Tibial nerve (tissue), 4 donors: Measurements from ENCODE around the gene C1QTNF12. TPM values are rescaled to one million over a fixed set of nuclear protein-coding genes. Genes with fewer than 3 reads are reported as not detected.

ENCODE experiments used
- DNase-seq, 2 donors: peaks; one replicate each; pipeline ENCODE4 v3.0.0-alpha.2; 2019; ENCODE audit warnings: low spot score in 2 of 2
- H3K27ac ChIP-seq, 4 donors: fragments of 200-600 bp; sonication (generic) in 3 of 4; one replicate each; pipeline ENCODE4 v1.5.1; 2017 to 2019; ENCODE audit warnings: mild to moderate bottlenecking in 1 of 4
- H3K27me3 ChIP-seq, 2 donors: fragments of 200-600 bp; sonication (generic) in 1 of 2; one replicate each; pipeline versions ENCODE4 v1.5.1 to v1.6.0; 2017 to 2019
- H3K36me3 ChIP-seq, 3 donors: fragments of 200-600 bp; sonication (generic); one replicate each; pipeline ENCODE4 v1.5.1; 2018 to 2019
- H3K4me1 ChIP-seq, 4 donors: fragments of 200-600 bp; sonication (generic) in 3 of 4; one replicate each; pipeline ENCODE4 v1.5.1; 2017 to 2019
- H3K4me3 ChIP-seq, 4 donors: fragments of 200-600 bp; sonication (generic) in 3 of 4; one replicate each; pipeline ENCODE4 v1.5.1; 2017 to 2019; ENCODE audit warnings: mild to moderate bottlenecking in 1 of 4, moderate library complexity in 1 of 4
- H3K9me3 ChIP-seq, 4 donors: fragments of 200-600 bp; sonication (generic) in 3 of 4; one replicate each; pipeline ENCODE4 v1.5.1; 2017 to 2019
- EP300 ChIP-seq, 2 donors: sonication (generic); formaldehyde crosslinking; IDR thresholded peaks; one replicate each; pipeline ENCODE4 v1.6.1; 2017; ENCODE audit warnings: antibody characterized with exemption in 2 of 2, mild to moderate bottlenecking in 1 of 2
- POLR2A ChIP-seq, 2 donors: fragments of 450-650 bp; IDR thresholded peaks; one replicate each; pipeline ENCODE4 v1.6.1; 2017; ENCODE audit warnings: antibody characterized with exemption in 2 of 2, mild to moderate bottlenecking in 2 of 2, moderate library complexity in 2 of 2
- WGBS, 2 donors: methylation state at CpG; one replicate each; pipeline ENCODE4 v1.1.5; 2018; 5-methylcytosine and 5-hydroxymethylcytosine counted together
- total RNA-seq, 4 donors: library from RNA; depleted of rRNA; stranded (reverse); fragments of >200 nt; gene quantifications; one replicate each; pipeline ENCODE4 v1.1.0, GENCODE V29; 2016
- TF ChIP-seq, protein P1 (sequence below), 5 experiments: fragments of 200-600 bp in 3 of 5; fragments of 450-650 bp in 2 of 5; sonication (generic) in 3 of 5; IDR thresholded peaks; one replicate each; pipeline ENCODE4 v1.5.1; 2016 to 2019; ENCODE audit warnings: antibody characterized with exemption in 5 of 5, mild to moderate bottlenecking in 3 of 5, moderate library complexity in 2 of 5

Gene C1QTNF12
- total RNA-seq, 4 donors from 2014 or later = 0.84 to 3.0 (median 1.8) TPM

- TF ChIP-seq EP300 (IDR thresholded peaks at IDR 0.05) = no peak
- no peak for TF ChIP-seq POLR2A (IDR thresholded peaks at IDR 0.05)
- TF ChIP-seq, protein P1, sequence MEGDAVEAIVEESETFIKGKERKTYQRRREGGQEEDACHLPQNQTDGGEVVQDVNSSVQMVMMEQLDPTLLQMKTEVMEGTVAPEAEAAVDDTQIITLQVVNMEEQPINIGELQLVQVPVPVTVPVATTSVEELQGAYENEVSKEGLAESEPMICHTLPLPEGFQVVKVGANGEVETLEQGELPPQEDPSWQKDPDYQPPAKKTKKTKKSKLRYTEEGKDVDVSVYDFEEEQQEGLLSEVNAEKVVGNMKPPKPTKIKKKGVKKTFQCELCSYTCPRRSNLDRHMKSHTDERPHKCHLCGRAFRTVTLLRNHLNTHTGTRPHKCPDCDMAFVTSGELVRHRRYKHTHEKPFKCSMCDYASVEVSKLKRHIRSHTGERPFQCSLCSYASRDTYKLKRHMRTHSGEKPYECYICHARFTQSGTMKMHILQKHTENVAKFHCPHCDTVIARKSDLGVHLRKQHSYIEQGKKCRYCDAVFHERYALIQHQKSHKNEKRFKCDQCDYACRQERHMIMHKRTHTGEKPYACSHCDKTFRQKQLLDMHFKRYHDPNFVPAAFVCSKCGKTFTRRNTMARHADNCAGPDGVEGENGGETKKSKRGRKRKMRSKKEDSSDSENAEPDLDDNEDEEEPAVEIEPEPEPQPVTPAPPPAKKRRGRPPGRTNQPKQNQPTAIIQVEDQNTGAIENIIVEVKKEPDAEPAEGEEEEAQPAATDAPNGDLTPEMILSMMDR (IDR thresholded peaks at IDR 0.05) = no peak
- Histone ChIP-seq H3K4me3 (no peak overlapping the region), H3K27me3 (peaks cover 0 to 66% of the 10 kb centered on the region in 2 donors), H3K36me3 (peaks cover 0 to 20% (median 0%) of the 10 kb centered on the region in 3 donors), H3K4me1 (peaks cover 0 to 24% (median 7%) of the 10 kb centered on the region in 4 donors), H3K9me3 (no peaks in the 10 kb centered on the region), H3K27ac (no peak overlapping the region)
- WGBS, 2 donors = 59 to 74% methylated on average over 12 to 13 of the region's 23 CpGs
- DNase-seq = no peak
These were observed 1.2 kb downstream of the C1QTNF12 start for GRCh38 chr1:1245178-1245816.

GRCh38 chr1:1244192-1244811 is 2.2 kb downstream of the C1QTNF12 start:
- TF ChIP-seq POLR2A (IDR thresholded peaks at IDR 0.05) (no peak), EP300 (IDR thresholded peaks at IDR 0.05) (no peak)
- TF ChIP-seq, protein P1 (IDR thresholded peaks at IDR 0.05) = no peak
- Histone ChIP-seq H3K27ac (no peak overlapping the region), H3K9me3 (no peaks in the 10 kb centered on the region), H3K4me1 (peaks cover 0 to 31% (median 7%) of the 10 kb centered on the region in 4 donors), H3K36me3 (peaks cover 0 to 20% (median 0%) of the 10 kb centered on the region in 3 donors), H3K4me3 (no peak overlapping the region), H3K27me3 (peaks cover 0 to 76% of the 10 kb centered on the region in 2 donors)
- 44 to 55% methylated on average over 17 to 26 of the region's 30 CpGs for WGBS, 2 donors
- DNase-seq = no peak

DNA sequence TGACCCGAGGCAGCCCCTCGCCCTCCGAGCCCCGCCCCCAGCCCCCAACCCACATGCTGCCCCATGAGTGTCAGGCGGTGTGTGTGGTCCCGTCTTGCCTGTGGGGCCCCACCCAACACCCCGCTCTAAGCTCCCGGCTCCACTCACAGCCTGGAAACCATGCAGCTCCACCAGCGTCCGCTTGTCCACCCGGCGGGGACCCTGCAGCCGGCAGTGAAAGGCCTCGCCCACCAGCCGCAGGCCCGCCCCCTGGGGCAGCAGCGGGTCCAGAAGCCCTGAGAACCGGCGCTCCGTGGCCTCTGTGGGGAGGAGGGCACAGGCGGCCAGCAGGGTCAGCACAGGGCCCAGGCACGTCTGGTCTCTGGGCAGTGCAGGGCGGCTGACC is 2.7 kb downstream of the C1QTNF12 start:
- 35 to 40% methylated on average over 4 to 6 of the region's 23 CpGs for WGBS, 2 donors
- Histone ChIP-seq H3K27me3 (peaks cover 0 to 81% of the 10 kb centered on the region in 2 donors), H3K4me3 (no peak overlapping the region)

DNA sequence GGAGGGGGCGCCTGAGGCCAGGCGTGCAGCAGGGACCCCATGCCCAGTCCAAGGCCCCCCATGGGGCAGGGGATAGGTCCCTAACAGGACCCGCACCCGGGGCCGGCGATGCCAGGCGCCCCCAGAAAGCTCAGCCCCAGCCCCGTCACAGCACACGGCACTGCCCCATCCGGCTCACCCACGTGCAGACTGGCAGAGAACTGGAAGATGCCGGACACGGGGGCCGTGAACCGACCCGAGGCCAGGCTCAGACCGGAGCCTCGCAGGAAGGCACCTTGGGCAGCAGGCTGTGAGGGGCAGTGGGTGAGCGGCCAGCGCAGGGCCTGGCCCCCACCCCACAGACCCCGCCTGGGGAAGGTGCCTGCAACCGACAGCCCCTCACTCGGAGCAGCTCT is 3.3 kb downstream of the C1QTNF12 start:
- WGBS, 2 donors = 73 to 85% methylated on average over 15 to 18 of the region's 23 CpGs
- peaks cover 0 to 40% (median 7%) of the 10 kb centered on the region in 4 donors for H3K4me1 ChIP-seq
- H3K9me3 ChIP-seq = no peaks in the 10 kb centered on the region
- H3K4me3 ChIP-seq = no peak overlapping the region
- H3K27ac ChIP-seq = no peak overlapping the region
- peaks cover 0 to 20% (median 0%) of the 10 kb centered on the region in 3 donors for H3K36me3 ChIP-seq
- H3K27me3 ChIP-seq = peaks cover 0 to 86% of the 10 kb centered on the region in 2 donors
- no peak for TF ChIP-seq POLR2A (IDR thresholded peaks at IDR 0.05)
- no peak for TF ChIP-seq EP300 (IDR thresholded peaks at IDR 0.05)
- TF ChIP-seq, protein P1 (IDR thresholded peaks at IDR 0.05) = no peak
- no peak for DNase-seq

More for the DNA sequence above, 2.7 kb downstream of the C1QTNF12 start:
- H3K27ac ChIP-seq = no peak overlapping the region
- H3K36me3 ChIP-seq = peaks cover 0 to 20% (median 0%) of the 10 kb centered on the region in 3 donors
- H3K9me3 ChIP-seq = no peaks in the 10 kb centered on the region
- TF ChIP-seq EP300 (IDR thresholded peaks at IDR 0.05) (no peak), POLR2A (IDR thresholded peaks at IDR 0.05) (no peak)
- TF ChIP-seq, protein P1 (IDR thresholded peaks at IDR 0.05) = no peak
- DNase-seq = no peak
- peaks cover 0 to 36% (median 7%) of the 10 kb centered on the region in 4 donors for H3K4me1 ChIP-seq
